HepG2 (cell line): Measurements from ENCODE around the gene ATRNL1. TPM values are rescaled to one million over a fixed set of nuclear protein-coding genes. Genes with fewer than 3 reads are reported as not detected.

Experiments
- ATAC-seq: fragments of 200-7000 bp; cut with Tn5 transposase; 3 replicates; pipeline ENCODE4 v1.9.1; 2020; ENCODE audit warnings: mild to moderate bottlenecking, moderate library complexity
- BruUV-seq: library from RNA; stranded (reverse); fragments of 400-500 nt; replicated peaks from 2 replicates; lab custom pipeline; 2021; lab: Mats Ljungman, UMichigan
- CTCF ChIA-PET: fragments of 300-600 bp; formaldehyde crosslinking; extraction: SDS; loops from one replicate; lab custom pipeline; 2021; ENCODE audit warnings: low total read pairs, inconsistent platforms, low intra/inter-chr PET ratio; lab: Yijun Ruan, JAX
- POLR2A ChIA-PET: fragments of 350-600 bp; sonication (Branson Sonifier 250); formaldehyde crosslinking; loops from one replicate; lab custom pipeline; 2020; ENCODE audit warnings: antibody characterized with exemption, inconsistent platforms; lab: Yijun Ruan, JAX
- DNase-seq: peaks from one replicate; pipeline ENCODE4 v3.0.0-alpha.2; 2015; ENCODE audit warnings: low spot score
- FAIRE-seq: peaks from 3 replicates; lab custom pipeline; 2011; peaks lifted over from hg19 to GRCh38; lab: Jason Lieb, UNC
- H2AFZ ChIP-seq: one replicate; pipeline ENCODE4 v1.6.1; 2011; ENCODE audit warnings: low read length, inconsistent platforms
- H3K27ac ChIP-seq: fragments of 300-600 bp; 3 replicates; pipeline ENCODE4 v1.8.0; 2011; ENCODE audit warnings: mixed run types, mild to moderate bottlenecking, mixed read lengths, low read length, inconsistent platforms; ENCODE audit not compliant: insufficient read depth; ENCODE audit errors: extremely low read length
- H3K27me3 ChIP-seq, 2 experiments: fragments of 200-600 bp in 1 of 2; 2 replicates in 1 of 2; 3 replicates in 1 of 2; pipeline versions ENCODE4 v1.6.0 to v1.8.0; 2011; ENCODE audit warnings: low read length in 2 of 2, mild to moderate bottlenecking in 2 of 2, moderate library complexity in 2 of 2, inconsistent platforms in 1 of 2; ENCODE audit not compliant: insufficient read depth in 2 of 2, control insufficient read depth in 1 of 2
- H3K36me3 ChIP-seq, 2 experiments: fragments of 200-600 bp in 1 of 2; replicated peaks in 1 of 2; 2 replicates in 1 of 2; 3 replicates in 1 of 2; pipeline versions ENCODE4 v1.5.1 to v1.8.0; 2011; ENCODE audit warnings: low read length in 2 of 2, inconsistent platforms in 1 of 2; ENCODE audit not compliant: insufficient read depth in 2 of 2, control insufficient read depth in 1 of 2
- H3K4me1 ChIP-seq: 2 replicates; pipeline ENCODE4 v1.5.1; 2012; ENCODE audit warnings: low read length, inconsistent platforms; ENCODE audit not compliant: insufficient read depth
- H3K4me2 ChIP-seq: 2 replicates; pipeline ENCODE4 v1.6.0; 2011; ENCODE audit warnings: low read depth, low read length, inconsistent platforms
- H3K4me3 ChIP-seq, 3 experiments: fragments of 200-600 bp in 1 of 3; sonication (generic), shearing (Covaris generic) in 1 of 3; replicated peaks in 1 of 3; 2 replicates each; pipeline ENCODE4 v1.5.1; 2011 to 2016; ENCODE audit warnings: low read length in 3 of 3, inconsistent platforms in 2 of 3, low read depth in 2 of 3, mild to moderate bottlenecking in 2 of 3, control low read depth in 1 of 3, mixed read lengths in 1 of 3; ENCODE audit not compliant: insufficient read depth in 1 of 3
- H3K79me2 ChIP-seq: one replicate; pipeline ENCODE4 v1.6.1; 2011; ENCODE audit warnings: low read length, inconsistent platforms; ENCODE audit not compliant: insufficient read depth
- H3K9ac ChIP-seq: 2 replicates; pipeline ENCODE4 v1.6.0; 2011; ENCODE audit warnings: mild to moderate bottlenecking, low read depth, low read length, inconsistent platforms; ENCODE audit not compliant: insufficient read depth
- H3K9me3 ChIP-seq: 2 replicates; pipeline ENCODE4 v1.5.1; 2012; ENCODE audit warnings: mild to moderate bottlenecking, low read length
- H4K20me1 ChIP-seq: 2 replicates; pipeline ENCODE4 v1.6.0; 2011; ENCODE audit warnings: inconsistent platforms, mild to moderate bottlenecking, low read length, moderate library complexity; ENCODE audit not compliant: insufficient read depth
- GABPB1 ChIP-seq: IDR thresholded peaks from 2 replicates; pipeline ENCODE4 v1.6.1; 2016; ENCODE audit warnings: mild to moderate bottlenecking, missing genetic modification reagents, moderate library complexity, missing compliant biosample characterization
- NFE2 ChIP-seq: sonication (generic); formaldehyde crosslinking; IDR thresholded peaks from 2 replicates; pipeline ENCODE4 v1.4.0; 2020; ENCODE audit warnings: missing genetic modification reagents
- PRMT3 ChIP-seq: sonication (generic); formaldehyde crosslinking; IDR thresholded peaks from 2 replicates; pipeline ENCODE4 v1.8.1; 2022; ENCODE audit warnings: low read depth, mild to moderate bottlenecking, moderate library complexity, missing genetic modification reagents, borderline replicate concordance
- SRSF1 ChIP-seq: fragments of 200-400 bp; formaldehyde crosslinking; optimal IDR thresholded peaks from 2 replicates; pipeline ENCODE3; 2017; ENCODE audit warnings: mild to moderate bottlenecking, low read depth, low read length, moderate library complexity
- ZBTB39 ChIP-seq: sonication (generic); formaldehyde crosslinking; IDR thresholded peaks from 2 replicates; pipeline ENCODE4 v1.5.0; 2020; ENCODE audit warnings: missing genetic modification reagents
- ZNF749 ChIP-seq: sonication (generic); formaldehyde crosslinking; IDR thresholded peaks from 2 replicates; pipeline ENCODE4 v1.8.0; 2022; ENCODE audit warnings: mild to moderate bottlenecking, missing genetic modification reagents, moderate library complexity, borderline replicate concordance
- in situ Hi-C: cut with HindIII; loops from 2 replicates; pipeline ENCODE4 v1.10.0; 2017; ENCODE audit warnings: low pct_unique_long_range_greater_than_20kb; ENCODE audit not compliant: extremely low pct_ligation_motif_present
- intact Hi-C: fragments of 100-400 bp; cut with micrococcal nuclease; formaldehyde crosslinking; loops from one replicate; pipeline ENCODE4 v1.10.0; 2022; ENCODE audit not compliant: unreplicated experiment
- polyA plus RNA-seq, 8 experiments: library from polyadenylated mRNA; depleted of rRNA in 3 of 8; stranded (reverse) in 7 of 8; unstranded in 1 of 8; fragments of >200 nt; fragmentation: Illumina TruSeq in 4 of 8; extraction: Trizol in 4 of 8; gene quantifications; 2 replicates each; pipeline versions ENCODE4 v1.2.1 to v1.2.3, GENCODE V29; 2011 to 2016; ENCODE audit warnings: low read depth in 4 of 8, missing spikeins in 1 of 8, mixed read lengths in 1 of 8; ENCODE audit not compliant: insufficient read depth in 1 of 8
- total RNA-seq, 5 experiments: library from RNA; depleted of rRNA; stranded (reverse); fragments of >200 nt; fragmentation: Illumina TruSeq; extraction: Trizol; gene quantifications; 2 replicates each; pipeline ENCODE4 v1.2.3, GENCODE V29; 2016; ENCODE audit warnings: low read depth in 1 of 5

The ATRNL1 gene
- total and polyA plus RNA-seq, 2 of the 13 experiments (the other 11 are each of a cell fraction or from before 2014, with no cell fraction given): 0.04 TPM; not detected in 1

DNA sequence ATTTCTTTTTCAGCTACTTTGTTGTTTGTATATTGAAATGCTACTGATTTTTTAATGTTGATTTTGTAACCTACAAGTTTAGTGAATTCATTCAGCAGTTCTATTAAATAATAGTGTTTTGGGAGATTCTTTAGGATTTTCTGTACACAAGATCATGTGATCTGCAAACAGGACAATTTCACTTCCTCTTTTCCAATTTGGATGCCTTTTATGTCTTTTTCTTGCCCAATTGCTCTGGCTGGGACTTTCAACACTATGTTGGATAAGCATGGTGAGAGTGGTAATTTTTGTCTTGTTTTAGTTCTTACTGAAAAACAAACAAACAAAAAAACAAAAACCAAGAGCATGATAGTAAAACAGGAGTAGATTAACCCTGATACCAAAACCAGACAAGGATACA is 316.2 kb downstream of the ATRNL1 start:
- Histone ChIP-seq H3K36me3 (no peaks in the 10 kb centered on the region), H3K79me2 (no peaks in the 10 kb centered on the region), H3K4me2 (no peak overlapping the region), H4K20me1 (no peaks in the 10 kb centered on the region), H3K27ac (no peak overlapping the region), H3K9ac (no peak overlapping the region), H3K27me3 (no peaks in the 10 kb centered on the region), H3K9me3 (no peaks in the 10 kb centered on the region), H2AFZ (no peak overlapping the region), H3K4me3 (no peak overlapping the region), H3K4me1 (no peaks in the 10 kb centered on the region)
- in situ Hi-C loops (no loop called here), intact Hi-C loops (no loop called here)
- DNase-seq: no peak
- ATAC-seq: no peak
- FAIRE-seq: no peak
- no peak for TF ChIP-seq ZBTB39 (CRISPR knock-in tag)
- no peak for TF ChIP-seq PRMT3 (CRISPR knock-in tag)
- no peak for TF ChIP-seq SRSF1
- TF ChIP-seq ZNF749: no peak
- no peak for TF ChIP-seq NFE2 (CRISPR knock-in tag)
- TF ChIP-seq GABPB1: no peak
- ChIA-PET CTCF (no interaction called here), POLR2A (no interaction called here)
- BruUV-seq: no TSS peak
